Adrenal gland (tissue), 5 donors: ENCODE data around the gene PIK3C2G.

ENCODE experiments used
- POLR2A ChIP-seq, 2 donors: fragments of 450-650 bp; IDR thresholded peaks; one replicate each; pipeline ENCODE4 v1.6.1; 2017; ENCODE audit warnings: antibody characterized with exemption in 2 of 2, mild to moderate bottlenecking in 2 of 2, moderate library complexity in 1 of 2
- TF ChIP-seq, protein P1 (sequence below), 6 experiments: fragments of 450-650 bp in 4 of 6; fragments of 200-600 bp in 2 of 6; sonication (generic) in 1 of 6; IDR thresholded peaks; 1 replicate in 5 of 6; 2 replicates in 1 of 6; pipeline versions ENCODE4 v1.5.1 to v1.8.0; 2016 to 2021; ENCODE audit warnings: antibody characterized with exemption in 6 of 6, mild to moderate bottlenecking in 2 of 6, moderate library complexity in 1 of 6
- donor health status: DM: no; HTN: no; CAD: no.

DNA sequence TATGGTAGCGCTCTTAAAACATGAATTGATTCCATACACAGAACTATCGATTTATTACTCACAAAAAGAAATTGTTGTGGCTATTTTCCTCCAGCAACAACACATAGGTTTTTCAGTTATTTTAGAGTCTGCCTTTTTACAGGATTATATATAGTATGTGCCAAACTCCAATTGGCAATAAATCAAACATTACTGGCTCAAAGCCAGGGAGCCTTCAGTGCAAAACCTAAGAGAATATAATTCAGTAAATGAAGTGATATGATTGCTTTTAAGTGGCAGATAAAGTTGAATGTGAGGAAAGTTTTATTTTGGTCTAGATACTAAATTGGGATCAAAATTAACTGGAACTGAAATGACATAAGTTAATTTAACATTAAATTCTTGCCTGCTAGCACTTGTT is 234.8 kb downstream of the PIK3C2G start:
- no peak for TF ChIP-seq POLR2A (IDR thresholded peaks at IDR 0.05)
- TF ChIP-seq, protein P1, sequence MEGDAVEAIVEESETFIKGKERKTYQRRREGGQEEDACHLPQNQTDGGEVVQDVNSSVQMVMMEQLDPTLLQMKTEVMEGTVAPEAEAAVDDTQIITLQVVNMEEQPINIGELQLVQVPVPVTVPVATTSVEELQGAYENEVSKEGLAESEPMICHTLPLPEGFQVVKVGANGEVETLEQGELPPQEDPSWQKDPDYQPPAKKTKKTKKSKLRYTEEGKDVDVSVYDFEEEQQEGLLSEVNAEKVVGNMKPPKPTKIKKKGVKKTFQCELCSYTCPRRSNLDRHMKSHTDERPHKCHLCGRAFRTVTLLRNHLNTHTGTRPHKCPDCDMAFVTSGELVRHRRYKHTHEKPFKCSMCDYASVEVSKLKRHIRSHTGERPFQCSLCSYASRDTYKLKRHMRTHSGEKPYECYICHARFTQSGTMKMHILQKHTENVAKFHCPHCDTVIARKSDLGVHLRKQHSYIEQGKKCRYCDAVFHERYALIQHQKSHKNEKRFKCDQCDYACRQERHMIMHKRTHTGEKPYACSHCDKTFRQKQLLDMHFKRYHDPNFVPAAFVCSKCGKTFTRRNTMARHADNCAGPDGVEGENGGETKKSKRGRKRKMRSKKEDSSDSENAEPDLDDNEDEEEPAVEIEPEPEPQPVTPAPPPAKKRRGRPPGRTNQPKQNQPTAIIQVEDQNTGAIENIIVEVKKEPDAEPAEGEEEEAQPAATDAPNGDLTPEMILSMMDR (IDR thresholded peaks at IDR 0.05), result no peak
